Adipose tissue (tissue), 3 donors: ENCODE data around the gene FOXN3. TPM values are rescaled to one million over a fixed set of nuclear protein-coding genes. Genes with fewer than 3 reads are reported as not detected.
"Not testable (repeated sequence)": the region's sequence is repeated elsewhere in the genome, so short reads cannot be mapped to it uniquely, and the experiment has no call there.

Experiments
- H3K27ac ChIP-seq: one replicate; pipeline ENCODE4 v1.5.1; 2013; ENCODE audit warnings: low read depth, low read length
- WGBS, 3 donors: extraction: QIAGEN DNeasy Blood & Tissue Kit; methylation state at CpG; one replicate each; pipeline ENCODE4 v1.1.7; 2013; 5-methylcytosine and 5-hydroxymethylcytosine counted together
- polyA plus RNA-seq, 3 donors: library from polyadenylated mRNA; stranded (reverse); fragments of 200-250 nt; gene quantifications; one replicate each; pipeline ENCODE4 v1.2.3, GENCODE V29; 2013
- donor health status: healthy with polysubstance abuse.
- donor health status: Bipolar disorder and iron deficiency.
- donor health status: healthy.

FOXN3 gene
- polyA plus RNA-seq, 3 donors = 9.6 to 50.8 (median 50.2) TPM

DNA sequence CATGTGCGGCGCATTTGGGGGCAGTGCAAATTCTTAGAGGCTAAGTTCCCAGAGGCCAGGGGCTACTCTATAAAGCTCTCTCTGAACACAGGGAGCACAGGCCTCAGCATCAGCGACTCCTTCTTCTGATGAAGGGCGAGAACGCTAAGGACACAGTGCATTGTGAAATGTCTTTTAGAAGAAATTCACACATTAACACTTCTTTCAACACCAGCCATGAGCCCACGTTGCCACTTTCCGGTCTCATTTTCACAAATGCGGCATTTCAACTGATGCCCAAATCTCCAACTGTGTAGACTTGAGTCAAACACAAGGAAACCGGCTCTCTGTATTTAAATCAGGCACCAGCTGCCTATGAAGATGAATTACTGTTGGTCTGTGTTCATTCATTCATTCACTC lies 162.0 kb downstream of the FOXN3 start:
- WGBS, 3 donors = 93 to 96% (median 95%) methylated on average over 9 of the region's 9 CpGs
- no peak overlapping the region for H3K27ac ChIP-seq

DNA sequence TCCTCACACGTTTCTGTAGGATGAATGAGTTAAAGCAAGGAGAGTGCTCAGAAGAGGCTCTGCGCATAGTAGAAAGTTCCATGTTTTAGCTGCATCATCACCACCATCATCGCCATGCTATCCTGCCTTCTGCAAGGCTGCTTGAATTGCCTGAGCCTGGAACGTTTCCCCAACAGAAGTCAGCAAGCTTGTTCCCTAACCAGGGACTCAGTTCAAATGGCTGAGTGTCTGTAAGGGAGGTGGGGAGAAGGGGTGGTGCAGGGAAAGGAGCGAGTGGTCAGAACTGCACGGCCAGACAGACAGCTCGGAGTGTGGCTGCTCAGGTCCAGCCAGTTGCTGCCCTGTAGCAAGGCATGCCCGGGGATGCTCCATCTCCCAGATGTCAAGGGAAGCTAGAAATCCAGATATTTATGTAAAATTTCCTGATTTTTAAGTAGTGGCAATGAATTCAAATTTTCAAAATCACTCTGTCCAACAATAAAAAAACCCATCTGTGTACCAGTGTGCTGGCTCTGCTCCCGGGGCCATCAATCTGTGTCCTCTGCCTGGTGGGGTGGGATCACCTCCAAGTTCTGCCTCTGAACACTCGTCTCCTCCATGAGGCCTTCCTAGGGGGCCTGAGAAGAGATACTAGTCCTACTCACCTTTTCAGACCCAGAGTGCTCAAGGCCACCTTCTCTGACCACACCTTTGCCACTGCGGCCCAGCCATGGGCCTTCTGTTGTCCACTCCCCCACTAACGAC lies 162.7 kb downstream of the FOXN3 start:
- H3K27ac ChIP-seq = no peak overlapping the region
- WGBS, 3 donors = 87 to 91% (median 87%) methylated on average over 12 of the region's 12 CpGs

DNA sequence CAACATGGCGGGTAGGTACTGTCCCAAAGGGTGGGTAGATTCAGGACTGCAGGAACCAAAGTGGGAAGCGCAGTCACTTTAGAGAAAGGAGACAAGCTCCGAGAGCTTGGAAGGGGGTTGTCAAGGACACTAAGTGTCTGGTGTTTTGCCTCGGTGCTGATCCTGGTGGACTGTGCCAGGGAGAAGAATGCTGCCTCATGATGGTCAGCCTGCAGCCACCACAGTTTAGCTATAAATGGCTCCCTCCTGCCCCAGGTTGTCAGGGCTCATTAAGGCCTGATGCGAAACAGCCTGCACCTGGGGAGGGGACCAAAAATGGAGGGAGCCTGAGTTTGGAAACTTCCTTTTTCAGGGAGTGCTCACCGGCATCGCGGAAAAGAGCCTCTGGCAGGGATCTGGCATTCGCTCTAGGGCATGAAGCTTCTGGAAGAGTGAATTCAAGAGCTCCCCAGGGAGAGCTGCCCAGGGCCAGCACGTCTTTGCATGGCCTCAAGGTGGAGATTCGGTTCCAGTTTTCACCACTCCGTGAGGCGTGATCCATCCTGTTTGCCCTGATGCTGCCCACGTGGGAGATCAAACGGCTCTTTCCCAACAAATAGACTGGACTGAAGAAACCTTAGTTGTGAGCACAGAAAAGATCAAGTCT lies 164.0 kb downstream of the FOXN3 start:
- WGBS, 3 donors = 71 to 83% (median 83%) methylated on average over 15 of the region's 15 CpGs
- no peak overlapping the region for H3K27ac ChIP-seq

DNA sequence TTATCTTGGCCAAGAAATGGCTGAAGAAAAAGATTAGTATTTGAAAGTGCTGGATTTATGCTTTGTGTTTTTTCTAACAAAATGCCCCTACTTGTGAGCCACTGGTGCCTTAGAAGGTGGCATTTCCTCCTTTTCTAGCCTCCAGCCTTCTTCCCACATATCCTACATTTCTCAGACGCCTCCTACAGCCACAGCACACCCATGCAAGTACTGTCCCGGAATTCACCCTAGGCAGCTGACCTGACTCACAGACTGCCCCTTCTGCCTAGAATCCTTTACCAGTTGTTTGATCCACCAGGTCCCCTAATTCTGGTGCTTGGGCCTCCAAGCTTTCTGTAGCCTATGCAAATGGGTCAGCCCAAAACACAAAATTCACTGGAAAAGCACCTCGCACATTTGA lies 166.0 kb downstream of the FOXN3 start:
- no peak overlapping the region for H3K27ac ChIP-seq
- 94 to 100% (median 96%) methylated on average over 3 of the region's 3 CpGs for WGBS, 3 donors

DNA sequence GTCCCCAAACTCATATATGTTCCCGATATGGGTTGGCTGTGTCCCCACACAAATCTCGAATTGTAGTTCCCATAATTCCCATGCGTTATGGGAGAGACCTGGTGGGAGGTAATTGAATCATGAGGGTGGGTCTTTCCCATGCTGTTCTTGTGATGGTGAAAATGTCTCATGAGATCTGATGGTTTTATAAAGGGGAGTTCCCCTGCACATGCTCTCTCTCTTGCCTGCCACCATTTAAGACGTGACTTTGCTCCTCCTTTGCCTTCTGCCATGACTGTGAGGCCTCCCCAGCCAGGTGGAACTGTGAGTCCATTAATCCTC lies 166.4 kb downstream of the FOXN3 start:
- WGBS, 3 donors = 97 to 98% (median 97%) methylated on average over 4 of the region's 4 CpGs
- not testable (repeated sequence) for H3K27ac ChIP-seq

DNA sequence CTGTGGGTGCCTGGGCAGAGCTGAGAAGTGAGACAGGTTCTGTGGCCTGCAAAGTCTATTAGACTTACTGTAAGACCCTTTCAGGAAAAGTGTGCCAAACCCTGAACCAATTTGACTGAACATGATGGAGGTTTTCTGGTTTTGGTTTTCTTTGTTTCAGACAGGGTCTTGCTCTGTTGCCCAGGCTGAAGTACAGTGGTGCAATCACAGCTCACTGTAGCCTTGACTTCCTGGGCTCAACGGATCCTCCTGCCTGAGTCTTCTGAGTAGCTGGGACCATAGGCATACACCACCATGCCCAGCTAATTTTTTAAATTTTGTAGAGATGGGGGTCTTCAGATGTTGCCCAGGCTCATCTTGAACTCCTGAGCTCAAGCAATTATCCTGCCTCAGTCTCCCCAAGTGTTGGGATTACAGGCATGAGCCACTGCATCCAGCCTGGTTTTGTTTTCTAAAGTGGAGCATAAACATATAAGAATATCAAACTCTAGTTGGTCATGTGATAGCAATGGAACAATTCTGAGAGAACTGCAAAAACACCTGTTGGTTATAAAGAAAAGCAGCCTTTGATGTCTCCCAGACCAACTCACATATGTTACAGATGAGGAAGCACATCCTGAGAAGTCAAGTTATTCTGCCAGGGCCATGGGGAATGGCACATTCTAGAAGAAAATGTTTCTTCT lies 166.9 kb downstream of the FOXN3 start:
- WGBS, 3 donors = 82 to 100% (median 93%) methylated on average over 1 of the region's 1 CpG
- H3K27ac ChIP-seq = no peak overlapping the region

DNA sequence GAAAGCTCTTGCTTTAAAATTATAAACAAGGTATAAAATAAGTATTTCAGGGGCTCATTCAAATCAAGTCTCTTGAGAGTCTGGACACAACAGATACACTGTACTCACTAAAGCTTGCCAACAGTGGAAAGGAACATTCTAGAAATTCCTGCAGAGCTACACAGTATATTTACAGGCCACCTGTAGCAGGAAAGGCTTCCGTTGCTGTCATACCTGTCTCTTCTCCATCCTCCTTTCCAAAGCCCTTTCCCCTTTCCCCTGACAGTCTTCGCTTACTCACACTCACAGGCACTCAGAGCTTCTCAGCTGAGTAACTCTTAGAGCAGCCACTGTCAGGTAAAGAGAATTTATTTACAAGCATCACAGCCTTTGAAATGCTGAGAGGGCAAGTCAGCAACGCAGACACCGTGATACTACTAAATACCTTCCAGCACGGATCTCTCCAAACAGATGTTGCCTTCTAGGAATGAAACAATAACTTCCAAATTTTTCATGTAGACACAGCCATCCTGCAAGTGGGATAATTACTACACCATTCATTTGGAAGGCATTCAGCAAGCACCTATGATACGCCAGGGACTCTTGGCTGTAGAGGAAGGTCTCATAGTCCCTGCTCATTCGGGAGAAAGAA lies 167.9 kb downstream of the FOXN3 start:
- no peak overlapping the region for H3K27ac ChIP-seq
- 82 to 95% (median 84%) methylated on average over 7 of the region's 7 CpGs for WGBS, 3 donors

DNA sequence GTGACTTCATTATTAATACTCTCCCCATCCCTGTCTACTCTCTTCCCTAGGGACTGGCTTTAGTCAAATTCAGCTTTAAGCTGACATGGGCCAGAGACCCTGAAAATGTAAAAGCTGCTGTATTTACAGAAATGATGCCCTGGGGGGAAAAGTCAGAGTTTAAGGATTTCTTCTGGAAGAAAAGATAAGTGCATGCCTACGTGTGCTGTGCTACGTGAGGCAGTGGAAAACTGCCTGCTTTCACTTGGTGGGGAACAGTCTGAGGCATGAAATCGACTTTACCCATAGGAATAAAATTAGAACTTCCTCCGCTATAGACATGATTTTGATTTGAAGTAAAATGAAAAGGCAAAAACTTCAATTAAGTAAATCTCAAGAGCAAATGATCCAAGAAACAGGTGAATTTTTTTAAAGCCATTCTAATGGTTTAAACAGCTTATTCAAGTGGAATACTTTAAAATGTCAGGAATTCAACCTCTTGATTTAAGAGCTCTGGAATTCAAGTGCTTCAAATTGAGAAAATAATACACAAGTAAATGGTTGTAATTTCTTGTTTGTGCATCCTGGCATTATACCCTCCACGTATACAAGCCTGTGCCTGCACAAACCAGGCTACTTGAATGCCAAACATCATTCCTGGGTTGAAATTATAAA lies 168.5 kb downstream of the FOXN3 start:
- WGBS, 3 donors = 84 to 91% (median 85%) methylated on average over 5 of the region's 5 CpGs
- no peak overlapping the region for H3K27ac ChIP-seq

DNA sequence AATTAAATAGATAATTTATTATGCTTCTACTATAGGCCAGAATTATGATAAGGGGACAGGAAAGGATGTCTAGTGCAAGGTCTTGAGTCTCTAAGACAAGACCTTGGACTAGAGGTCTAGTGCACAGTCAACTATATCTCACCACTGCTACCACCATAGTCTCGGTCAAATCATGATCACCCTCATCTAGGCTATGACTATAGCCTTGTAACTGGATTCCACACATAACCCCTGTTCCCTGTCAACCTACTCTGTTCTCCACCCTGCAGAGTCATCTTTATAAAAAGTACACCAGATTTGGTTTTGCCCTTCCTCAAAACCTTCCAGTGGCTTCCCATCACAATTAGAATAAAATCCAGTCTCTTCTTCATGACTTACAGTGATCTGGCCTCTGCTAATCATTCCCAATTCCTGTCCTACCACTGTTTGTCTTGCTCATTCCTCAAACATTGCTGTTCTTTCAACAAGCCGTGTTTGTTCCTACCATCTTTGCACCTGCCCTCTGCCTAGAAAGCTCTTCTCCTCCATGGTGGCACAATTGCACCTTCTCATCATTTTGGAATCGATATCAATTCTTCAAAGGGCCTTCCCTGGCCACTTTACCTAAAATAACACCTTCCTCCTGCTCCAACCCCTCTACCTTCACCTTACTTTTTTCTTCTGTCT lies 169.4 kb downstream of the FOXN3 start:
- no peak overlapping the region for H3K27ac ChIP-seq
- 87 to 97% (median 97%) methylated on average over 3 of the region's 3 CpGs for WGBS, 3 donors

DNA sequence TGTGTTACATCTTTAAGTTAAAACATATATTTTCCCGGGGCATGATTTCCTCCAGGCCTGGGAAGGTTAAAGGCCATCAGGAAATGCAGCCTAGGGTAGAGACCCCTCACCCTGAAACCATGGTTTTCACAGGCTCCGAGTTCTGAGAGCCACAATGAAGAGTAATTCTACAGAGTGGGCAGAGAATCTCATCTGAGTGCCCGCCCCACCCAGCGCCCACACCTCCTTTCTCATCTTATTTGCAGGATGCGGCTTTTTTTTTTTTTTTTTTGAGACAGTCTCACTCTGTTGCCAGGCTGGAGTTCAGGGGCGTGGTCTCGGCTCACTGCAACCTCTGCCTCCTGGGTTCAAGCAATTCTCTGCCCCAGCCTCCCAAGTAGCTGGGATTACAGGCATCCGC lies 170.7 kb downstream of the FOXN3 start:
- WGBS, 3 donors = 81 to 96% (median 95%) methylated on average over 8 of the region's 8 CpGs
- no peak overlapping the region for H3K27ac ChIP-seq

DNA sequence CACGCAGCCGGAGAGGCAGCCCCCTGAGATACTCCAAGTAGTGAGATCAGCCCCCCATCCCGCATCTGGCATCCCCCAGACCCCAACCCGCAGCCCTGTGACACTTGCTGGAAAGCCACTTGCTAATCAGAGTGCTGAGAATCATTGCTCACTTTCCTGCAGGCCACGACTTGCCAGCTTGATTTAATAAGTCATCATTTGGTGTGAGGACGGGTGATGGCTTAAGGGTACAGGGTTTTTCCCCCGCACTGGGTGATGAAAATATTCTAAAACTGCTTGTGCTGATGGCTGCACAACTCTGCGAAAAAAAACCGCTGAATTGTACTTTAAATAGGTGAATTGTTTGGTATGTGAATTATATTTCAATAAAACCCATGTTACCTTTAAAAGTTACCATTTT lies 171.2 kb downstream of the FOXN3 start:
- H3K27ac ChIP-seq = no peak overlapping the region
- 91 to 93% (median 91%) methylated on average over 9 of the region's 9 CpGs for WGBS, 3 donors

DNA sequence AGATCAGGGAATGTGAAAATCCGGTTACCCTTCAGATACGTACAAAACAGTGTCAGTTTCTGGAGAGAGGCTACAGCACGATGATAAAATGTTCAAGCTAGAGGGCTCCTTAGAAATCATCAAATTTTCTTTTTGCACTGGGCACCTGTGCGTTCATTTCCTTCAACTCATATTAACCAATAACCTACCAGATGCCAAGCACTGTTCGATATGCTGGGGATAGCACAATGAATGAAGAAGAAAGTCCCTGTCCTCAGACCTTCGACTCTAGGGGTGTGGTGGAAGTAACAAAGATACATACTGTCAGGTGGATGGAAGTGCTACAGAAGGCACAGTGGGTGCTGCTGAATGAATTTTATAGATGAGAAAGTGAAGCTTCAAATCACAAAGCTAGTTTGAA lies 172.3 kb downstream of the FOXN3 start:
- WGBS, 3 donors = 86 to 97% (median 96%) methylated on average over 6 of the region's 6 CpGs
- no peak overlapping the region for H3K27ac ChIP-seq

DNA sequence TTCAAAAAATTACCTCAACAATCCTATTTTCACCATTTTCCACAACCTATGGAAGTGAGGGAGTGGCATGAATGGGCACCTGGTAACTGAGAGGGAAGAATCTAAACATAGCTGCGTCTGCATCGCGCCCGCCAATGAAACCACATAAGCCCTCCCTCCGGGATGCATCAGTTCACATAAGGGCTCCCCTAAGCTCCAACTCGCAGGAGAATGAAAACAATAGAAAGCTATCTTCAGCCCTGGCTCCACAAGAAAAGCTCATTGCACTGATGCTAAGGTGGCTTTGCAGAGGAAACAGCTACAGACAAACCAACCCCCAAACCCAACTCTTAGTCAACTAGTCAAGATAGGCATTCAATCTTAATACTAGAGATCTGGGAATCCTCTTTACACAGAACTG lies 173.3 kb downstream of the FOXN3 start:
- H3K27ac ChIP-seq = no peak overlapping the region
- 88 to 95% (median 95%) methylated on average over 6 of the region's 6 CpGs for WGBS, 3 donors

DNA sequence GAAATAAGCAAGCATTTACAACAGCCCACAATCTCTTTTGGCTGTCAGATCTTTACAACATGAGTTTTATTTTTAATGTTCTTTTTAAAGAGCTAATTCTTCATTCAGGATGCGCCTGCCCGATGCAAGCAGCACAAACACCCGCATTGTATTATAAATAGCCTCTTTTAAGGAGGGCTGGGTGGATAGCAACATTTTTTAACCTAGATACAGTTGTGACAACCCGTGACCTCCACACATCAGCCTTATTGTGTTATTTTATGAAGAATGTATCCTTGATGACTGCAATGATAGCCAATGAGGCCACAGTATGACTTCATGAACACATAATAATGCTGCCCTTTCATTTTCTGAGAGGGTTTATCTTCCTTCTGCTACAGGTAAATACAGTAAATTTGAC lies 173.7 kb downstream of the FOXN3 start:
- no peak overlapping the region for H3K27ac ChIP-seq
- 57 to 77% (median 64%) methylated on average over 4 of the region's 4 CpGs for WGBS, 3 donors

DNA sequence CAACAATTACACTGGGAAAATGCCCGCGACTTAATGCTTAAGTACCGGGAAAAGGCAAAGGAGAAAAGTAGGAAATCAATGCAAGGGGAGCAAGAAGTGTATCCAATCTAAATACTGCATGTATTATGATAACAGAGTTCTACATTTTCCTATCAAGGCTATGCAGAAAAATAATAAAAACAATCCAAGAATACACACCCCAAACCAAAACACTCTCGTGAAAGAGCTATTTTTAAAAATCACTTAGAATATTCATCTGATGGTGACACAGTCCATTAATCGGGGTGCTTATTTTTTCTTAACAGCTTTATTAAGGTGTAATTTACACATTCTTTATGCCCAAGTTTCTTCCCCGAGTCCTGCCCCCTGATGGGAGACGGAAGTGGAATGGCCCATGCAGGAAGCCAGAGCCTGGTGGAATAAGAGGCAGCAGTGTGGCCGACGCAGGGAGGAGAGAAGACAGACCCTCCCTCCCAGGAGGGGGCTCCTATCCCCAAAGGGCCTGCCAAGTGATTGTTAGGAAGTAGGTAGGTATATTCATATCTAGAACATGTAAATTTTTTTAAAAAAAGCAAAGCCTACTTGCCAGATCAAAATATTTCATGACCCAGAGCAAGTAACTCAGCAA lies 174.3 kb downstream of the FOXN3 start:
- 67 to 86% (median 80%) methylated on average over 9 of the region's 9 CpGs for WGBS, 3 donors
- no peak overlapping the region for H3K27ac ChIP-seq

DNA sequence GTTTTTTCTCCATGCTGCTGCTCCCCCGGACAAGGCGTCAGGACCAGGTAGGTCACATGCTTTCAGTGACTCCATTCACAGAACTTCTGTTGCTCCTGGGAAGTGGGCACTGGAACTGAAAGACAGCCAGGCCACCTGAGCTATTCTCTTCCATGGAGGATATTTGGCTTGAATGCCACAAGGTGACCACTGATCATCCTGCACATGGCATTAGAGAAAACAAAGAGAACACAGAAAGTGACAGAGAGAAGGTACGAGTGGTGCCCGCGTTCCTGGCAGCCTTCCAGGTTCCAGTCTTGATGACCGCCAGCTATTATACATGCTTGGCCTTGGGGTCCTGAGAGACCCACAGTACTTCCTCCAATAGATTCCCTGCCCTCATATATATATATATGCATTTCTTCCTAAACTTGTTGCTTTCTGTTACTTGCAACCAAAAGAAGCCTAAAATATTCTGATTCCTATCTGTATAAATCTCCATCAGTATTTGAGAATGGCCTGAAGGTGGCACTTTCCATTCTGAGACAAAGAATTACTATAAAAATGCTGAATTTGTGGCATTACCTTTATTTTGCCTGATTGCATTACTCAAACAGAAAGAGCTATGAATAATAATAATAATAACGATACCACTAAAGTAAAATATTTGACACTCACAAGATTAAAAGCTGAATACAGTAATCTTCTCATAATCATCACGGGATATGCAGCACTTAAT lies 174.9 kb downstream of the FOXN3 start:
- no peak overlapping the region for H3K27ac ChIP-seq
- 68 to 85% (median 85%) methylated on average over 8 of the region's 8 CpGs for WGBS, 3 donors

DNA sequence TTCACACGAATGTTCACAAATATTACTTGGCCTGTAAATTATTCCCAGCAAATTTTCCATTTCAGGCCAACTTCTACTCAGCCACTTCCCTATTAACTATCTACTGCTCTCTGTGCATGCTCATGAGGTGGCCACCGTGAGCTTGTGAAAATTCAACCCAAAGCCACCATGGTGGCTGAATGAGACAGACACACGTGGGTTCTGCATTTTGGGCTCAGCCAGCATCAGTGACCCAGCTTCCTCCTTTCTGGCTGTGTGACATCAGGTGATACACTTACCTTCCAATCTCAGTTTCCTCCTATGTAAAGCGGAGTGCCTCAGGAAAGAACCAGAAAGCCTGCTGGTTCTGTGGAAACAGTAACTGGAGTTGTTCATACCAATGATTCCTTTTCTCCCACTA lies 175.8 kb downstream of the FOXN3 start:
- WGBS, 3 donors = 66 to 84% (median 71%) methylated on average over 4 of the region's 4 CpGs
- no peak overlapping the region for H3K27ac ChIP-seq
